HG03378 (cell line): ENCODE results near the gene MEX3C.

Experiments
- ATAC-seq: cut with Tn5 transposase; IDR thresholded peaks from one replicate; pipeline ENCODE4 v1.9.1; 2021; ENCODE audit warnings: mild to moderate bottlenecking, moderate library complexity; ENCODE audit not compliant: unreplicated experiment

Gene MEX3C

GRCh38 chr18:51192026-51192425, 5.5 kb downstream of the MEX3C start:
- ATAC-seq = no peak

GRCh38 chr18:51191128-51191717, 6.3 kb downstream of the MEX3C start:
- no peak for ATAC-seq

- no peak for ATAC-seq
These were observed 7.5 kb downstream of the MEX3C start for GRCh38 chr18:51190000-51190399.

GRCh38 chr18:51188024-51188701, 9.3 kb downstream of the MEX3C start:
- peak; percentile 40 for ATAC-seq

- ATAC-seq = no peak
These were observed 12.4 kb downstream of the MEX3C start for GRCh38 chr18:51185075-51185474.

- ATAC-seq = no peak
These were observed 13.4 kb downstream of the MEX3C start for GRCh38 chr18:51184091-51184457.

- no peak for ATAC-seq
These were observed 13.9 kb downstream of the MEX3C start for GRCh38 chr18:51183372-51184090.

GRCh38 chr18:51182824-51183223, 14.7 kb downstream of the MEX3C start:
- ATAC-seq = no peak

GRCh38 chr18:51171625-51172259, 25.7 kb downstream of the MEX3C start:
- ATAC-seq = no peak

GRCh38 chr18:51171223-51171622, 26.3 kb downstream of the MEX3C start:
- peak; percentile 80 for ATAC-seq

GRCh38 chr18:51170664-51171063, 26.8 kb downstream of the MEX3C start:
- ATAC-seq = no peak

- no peak for ATAC-seq
These were observed 27.8 kb downstream of the MEX3C start for GRCh38 chr18:51169731-51170130.

GRCh38 chr18:51168960-51169662, 28.4 kb downstream of the MEX3C start:
- no peak for ATAC-seq

- no peak for ATAC-seq
These were observed 29.3 kb downstream of the MEX3C start for GRCh38 chr18:51168026-51168742.

GRCh38 chr18:51165296-51165695, 32.2 kb downstream of the MEX3C start:
- no peak for ATAC-seq

- no peak for ATAC-seq
These were observed 32.7 kb downstream of the MEX3C start for GRCh38 chr18:51164761-51165281.

- no peak for ATAC-seq
These were observed 33.1 kb downstream of the MEX3C start for GRCh38 chr18:51164342-51164741.

- no peak for ATAC-seq
These were observed 33.9 kb downstream of the MEX3C start for GRCh38 chr18:51163543-51163942.

GRCh38 chr18:51162617-51163016, 34.9 kb downstream of the MEX3C start:
- ATAC-seq = no peak

GRCh38 chr18:51160646-51161045, 36.8 kb downstream of the MEX3C start:
- no peak for ATAC-seq
